HG02642 (cell line): ENCODE data around the gene EXOC3.
"Not testable (repeated sequence)": the region's sequence is repeated elsewhere in the genome, so short reads cannot be mapped to it uniquely, and the experiment has no call there.

Experiments used
- ATAC-seq: cut with Tn5 transposase; IDR thresholded peaks from one replicate; pipeline ENCODE4 v1.9.1; 2021; ENCODE audit warnings: mild to moderate bottlenecking; ENCODE audit not compliant: unreplicated experiment, poor library complexity

EXOC3 gene

DNA sequence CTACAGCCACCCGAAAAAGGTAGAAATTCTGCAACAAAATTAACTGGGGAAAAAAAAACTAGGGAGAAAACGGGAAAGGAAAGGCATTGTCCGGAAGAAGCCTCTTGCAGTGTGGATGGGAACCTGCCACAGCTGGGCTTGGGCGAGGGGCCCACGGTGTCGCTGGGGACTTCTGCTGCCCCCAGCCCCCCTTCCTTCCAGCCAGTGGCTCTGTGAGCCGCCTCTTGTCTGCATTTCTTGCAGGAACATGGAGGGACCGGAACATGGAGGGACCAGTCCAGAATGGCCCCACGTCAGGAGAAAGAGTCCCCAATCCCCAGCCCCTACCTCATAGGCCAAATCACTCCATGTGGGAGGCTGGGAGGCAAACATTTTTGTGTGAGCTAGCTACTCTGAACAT, 36.9 kb upstream of the EXOC3 start:
- ATAC-seq, result no peak

DNA sequence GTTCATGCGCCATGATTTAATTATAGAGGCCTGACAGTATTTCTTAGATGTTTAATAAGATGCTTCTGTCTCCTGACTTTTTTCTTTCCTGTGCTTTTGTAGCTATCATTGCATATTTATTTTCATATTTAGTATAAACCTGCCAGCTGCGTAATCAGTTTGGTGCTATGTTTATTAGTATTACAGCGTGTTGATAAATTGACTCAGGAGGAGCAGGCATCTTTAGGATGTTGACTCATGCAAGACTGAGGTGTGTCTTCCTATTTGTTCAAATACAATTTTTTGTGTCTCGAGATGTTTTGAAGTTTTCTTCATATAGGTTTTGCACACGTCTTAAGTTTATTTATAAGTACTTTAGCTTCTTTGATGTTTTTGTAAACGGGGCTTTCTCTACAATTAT, 35.9 kb upstream of the EXOC3 start:
- no peak for ATAC-seq

DNA sequence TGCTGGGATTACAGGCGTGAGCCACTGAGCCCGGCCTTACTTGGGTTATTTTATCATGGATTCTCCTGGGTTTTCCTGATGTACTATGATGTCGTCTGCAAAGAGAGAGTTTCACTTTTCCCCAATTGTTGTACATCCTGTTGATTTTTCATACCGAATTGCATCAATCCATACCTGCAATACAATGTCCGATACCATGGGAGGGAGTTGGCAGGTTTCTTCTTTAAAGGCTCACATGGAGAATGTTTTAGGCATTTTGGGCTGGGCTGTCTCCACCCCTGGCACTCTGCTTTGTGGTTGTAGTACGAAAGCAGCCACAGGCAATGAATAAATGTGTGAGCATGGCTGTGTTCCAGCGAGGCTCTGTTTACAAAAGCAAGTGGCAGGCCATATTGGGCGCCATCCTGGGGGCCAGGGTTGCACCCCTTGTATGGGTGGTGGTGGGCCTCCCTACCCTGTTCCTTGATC, 35.1 kb upstream of the EXOC3 start:
- ATAC-seq, result no peak

DNA sequence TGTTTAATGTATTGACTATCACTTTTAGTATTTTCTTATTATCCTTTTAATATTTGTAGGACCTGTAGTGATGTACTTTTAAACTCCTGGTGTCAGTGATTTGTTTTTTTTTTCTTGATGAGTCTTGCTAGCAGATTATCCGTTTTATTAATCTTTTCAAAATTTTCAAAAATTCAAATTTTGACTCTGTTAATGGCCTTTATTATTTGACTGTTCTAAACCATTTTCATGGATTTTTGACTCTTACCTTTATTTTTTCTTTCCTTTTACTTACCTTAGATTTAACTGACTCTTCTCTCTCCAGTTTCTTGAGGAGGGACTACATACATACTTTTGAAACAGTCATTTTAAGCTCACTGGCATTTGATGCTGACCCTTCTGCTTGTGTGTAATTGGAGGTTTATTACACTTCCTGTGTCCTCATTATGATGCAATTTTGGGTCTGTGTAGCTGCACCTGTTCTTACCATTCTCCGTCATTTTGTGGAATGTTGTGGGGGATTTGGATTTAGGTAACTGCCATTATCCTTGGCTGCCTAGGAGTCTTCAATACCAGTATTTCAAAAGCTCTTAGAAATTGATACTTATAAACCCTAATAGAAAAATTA, 32.0 kb upstream of the EXOC3 start:
- ATAC-seq, result no peak

DNA sequence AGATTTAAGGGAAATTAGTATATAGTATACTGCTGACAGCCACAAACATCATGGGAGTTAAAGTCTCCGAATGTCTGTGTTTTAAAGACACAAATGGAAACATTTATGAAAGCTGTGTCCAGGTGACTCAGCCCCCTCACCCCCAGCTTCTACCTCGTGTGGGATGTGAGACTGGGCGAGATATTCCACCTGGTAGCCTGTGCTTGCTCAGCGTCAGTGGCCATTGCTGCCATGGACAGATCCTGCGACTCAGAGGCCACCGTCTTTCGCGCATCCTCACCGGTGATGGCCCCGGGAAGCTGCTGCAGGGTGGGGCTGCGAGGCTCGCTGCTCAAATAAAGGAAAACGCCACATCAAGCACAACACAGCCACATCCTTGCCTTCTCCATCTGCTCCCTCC, 31.2 kb upstream of the EXOC3 start:
- ATAC-seq, result no peak

DNA sequence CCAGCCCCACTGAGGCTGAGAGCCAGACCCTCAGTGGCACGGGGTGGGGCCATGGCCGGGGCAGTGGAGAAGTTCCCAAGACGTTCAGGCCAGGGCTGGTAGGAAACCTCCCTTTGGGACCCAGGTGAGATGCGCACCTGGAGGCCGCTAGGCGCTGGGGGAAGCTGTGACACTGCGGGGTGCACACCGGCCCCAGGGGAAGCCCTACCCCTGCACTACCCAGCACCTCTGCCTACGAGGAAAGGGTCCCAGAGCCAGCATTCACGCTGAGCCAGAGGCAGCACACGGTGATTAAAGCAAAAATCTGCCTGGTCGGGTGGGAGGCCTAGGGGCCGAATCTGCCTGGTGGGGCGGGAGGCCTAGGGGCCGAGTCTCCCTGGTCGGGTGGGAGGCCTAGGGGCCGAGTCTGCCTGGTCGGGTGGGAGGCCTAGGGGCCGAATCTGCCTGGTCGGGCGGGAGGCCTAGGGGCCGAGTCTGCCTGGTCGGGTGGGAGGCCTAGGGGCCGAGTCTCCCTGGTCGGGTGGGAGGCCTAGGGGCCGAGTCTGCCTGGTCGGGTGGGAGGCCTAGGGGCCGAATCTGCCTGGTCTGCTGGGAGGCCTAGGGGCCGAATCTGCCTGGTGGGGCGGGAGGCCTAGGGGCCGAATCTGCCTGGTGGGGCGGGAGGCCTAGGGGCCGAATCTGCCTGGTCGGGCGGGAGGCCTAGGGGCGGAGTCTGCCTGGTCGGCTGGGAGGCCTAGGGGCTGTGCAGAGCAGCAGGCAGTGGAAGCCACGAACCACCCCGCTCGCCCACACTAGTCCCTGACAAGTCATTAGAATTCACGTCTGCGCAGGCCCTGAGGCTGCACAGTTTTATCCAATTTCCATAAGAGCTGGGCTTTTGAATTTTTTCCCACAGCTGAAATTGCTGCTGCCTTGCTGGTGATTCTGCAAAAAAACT, 27.7 kb upstream of the EXOC3 start:
- not testable (repeated sequence) for ATAC-seq

DNA sequence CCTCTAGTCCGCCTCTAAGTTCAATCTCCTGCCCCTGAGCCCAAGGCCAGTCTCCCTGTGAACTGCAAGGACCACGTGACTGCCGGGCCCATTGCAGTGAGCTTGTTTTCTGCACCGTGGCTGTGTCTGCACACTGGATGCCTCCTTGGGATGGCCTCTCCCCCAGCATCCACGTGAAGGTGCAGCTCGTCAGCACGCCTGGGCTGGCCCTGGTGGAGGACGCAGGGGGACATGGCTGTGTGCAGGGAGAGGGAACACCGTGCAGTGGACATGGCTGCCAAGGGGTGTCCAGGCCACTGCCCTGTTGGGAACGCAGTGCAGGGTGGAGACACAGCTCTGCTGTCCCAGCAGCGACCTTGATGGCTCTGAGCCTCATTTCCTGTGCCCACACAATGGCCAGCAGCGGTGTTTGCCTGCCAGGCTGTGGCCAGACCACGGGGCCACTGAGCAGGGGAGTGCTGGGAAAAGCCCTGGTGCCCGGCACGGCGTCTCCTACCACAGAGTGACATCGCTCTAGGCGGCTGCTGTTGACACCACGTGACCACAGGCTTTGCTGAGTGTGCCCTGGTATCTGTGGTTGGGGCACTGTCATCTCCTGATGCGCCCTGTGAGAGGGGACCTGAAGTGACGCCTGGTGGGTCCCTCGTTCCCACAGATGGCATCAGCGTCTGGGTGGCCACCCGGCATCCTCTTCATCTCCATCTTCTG, 26.9 kb upstream of the EXOC3 start:
- no peak for ATAC-seq

DNA sequence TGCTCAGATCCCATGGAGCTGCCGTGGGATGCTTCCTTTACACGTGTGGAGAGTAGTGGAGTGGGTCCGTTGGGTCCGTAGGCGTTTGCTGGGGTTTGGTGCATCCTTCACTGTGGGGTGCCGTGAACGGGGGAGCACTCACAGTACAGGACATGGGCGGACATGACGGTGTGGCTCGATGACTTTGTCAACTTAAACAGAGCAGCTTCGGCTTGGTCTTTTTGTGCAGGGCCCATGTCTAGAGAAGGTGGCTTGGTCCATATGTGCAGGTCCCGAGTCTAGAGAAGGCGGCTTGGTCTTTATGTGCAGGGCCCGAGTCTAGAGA, 26.4 kb upstream of the EXOC3 start:
- ATAC-seq, result no peak

DNA sequence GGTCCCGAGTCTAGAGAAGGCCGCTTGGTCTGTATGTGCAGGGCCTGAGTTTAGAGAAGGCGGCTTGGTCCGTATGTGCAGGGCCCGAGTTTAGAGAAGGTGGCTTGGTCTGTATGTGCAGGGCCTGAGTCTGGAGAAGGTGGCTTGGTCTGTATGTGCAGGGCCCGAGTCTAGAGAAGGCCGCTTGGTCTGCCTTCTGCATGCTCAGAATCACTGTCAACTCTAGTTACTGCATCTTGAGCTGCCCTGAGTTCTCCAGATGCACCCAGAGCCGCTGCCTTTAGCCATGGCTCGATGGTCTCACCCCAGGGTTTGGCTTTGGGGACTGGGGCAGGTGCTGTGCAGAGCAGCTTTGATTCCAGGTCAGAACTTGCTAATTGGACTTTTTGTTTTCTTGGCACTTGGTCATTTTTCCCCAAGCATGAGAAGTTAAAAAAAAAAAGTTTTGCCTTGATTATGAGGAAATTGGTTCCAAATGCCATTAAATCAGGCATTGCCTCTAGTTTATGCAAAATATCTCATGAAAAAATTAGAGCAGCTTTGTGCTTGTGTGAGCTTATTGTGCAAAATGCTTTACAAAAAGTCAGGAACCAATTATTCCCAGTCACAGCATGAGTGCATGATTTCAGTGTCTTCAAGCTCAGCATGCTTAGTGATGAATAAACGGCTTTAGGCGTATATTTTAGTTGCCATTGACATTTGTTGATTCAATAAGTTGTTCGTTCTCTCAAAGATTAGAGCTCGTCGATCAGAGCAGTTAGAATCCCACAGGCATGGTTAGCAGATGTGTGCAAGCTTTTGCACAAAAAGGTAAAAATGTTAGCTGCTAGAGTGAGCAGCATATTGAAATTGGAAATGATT, 25.4 kb upstream of the EXOC3 start:
- ATAC-seq, result no peak

DNA sequence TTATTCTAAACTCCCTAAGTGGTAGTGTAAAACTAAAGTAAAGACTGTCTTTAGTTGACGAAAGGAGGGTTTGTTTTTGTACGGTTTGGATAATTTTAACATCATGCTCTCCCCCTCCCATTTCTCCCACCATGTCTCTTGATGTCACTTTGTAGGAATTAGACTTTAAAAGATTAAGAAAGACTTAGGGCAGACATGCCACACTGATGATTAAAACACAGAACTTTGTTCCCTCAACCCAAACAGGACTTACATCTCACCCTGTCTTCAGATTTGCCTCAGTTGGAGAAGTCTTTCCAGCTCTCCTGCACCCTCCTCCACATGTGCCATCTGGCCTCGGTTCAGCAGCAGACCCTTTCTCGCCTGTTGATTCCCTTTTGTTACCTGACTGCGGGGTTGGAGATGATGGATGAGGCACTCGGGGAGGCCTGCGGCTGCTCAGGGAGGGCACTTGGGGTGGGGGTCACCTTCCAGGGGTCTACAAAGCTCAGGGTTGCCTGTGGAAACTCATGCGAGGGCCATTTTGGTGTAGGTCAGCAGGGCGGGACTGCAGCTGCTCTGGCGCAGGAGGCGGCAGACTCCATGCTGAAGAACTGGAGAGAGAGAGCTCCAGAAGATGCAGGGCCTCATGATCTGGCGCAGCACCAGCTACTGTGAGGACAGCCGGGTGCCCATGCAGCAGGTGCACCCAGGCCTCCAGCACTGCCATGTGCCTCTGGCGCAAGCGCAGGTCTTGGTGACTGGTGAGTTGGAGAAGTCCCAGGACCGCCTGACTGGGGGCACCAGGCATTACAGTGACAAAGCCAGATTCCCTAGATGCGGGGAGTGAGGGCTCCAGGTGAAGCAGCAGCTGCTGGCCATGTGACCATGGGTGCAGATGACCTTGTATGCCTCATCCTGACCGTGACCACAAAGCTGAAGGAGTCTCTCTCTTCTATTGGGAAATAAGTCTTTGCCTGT, 24.5 kb upstream of the EXOC3 start:
- no peak for ATAC-seq

DNA sequence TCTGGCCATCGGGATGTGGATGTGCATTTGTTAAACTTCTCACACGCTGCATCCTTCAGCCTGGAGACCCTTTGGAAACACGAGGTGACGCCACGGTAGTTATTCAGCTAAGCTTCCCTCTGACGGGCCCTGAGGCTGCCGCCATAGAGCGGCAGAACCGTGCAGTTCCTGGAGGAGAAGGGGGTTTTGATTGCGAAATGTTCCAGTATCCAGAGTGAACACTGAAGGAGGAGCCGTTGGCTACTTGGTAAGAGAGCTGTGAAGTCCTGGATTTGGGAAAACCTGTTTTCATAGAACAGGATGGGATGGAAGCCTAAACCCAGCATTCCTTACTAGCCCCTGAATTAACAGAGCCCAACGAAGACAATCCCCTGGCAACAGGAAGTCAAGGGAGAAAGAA, 23.0 kb upstream of the EXOC3 start:
- no peak for ATAC-seq

DNA sequence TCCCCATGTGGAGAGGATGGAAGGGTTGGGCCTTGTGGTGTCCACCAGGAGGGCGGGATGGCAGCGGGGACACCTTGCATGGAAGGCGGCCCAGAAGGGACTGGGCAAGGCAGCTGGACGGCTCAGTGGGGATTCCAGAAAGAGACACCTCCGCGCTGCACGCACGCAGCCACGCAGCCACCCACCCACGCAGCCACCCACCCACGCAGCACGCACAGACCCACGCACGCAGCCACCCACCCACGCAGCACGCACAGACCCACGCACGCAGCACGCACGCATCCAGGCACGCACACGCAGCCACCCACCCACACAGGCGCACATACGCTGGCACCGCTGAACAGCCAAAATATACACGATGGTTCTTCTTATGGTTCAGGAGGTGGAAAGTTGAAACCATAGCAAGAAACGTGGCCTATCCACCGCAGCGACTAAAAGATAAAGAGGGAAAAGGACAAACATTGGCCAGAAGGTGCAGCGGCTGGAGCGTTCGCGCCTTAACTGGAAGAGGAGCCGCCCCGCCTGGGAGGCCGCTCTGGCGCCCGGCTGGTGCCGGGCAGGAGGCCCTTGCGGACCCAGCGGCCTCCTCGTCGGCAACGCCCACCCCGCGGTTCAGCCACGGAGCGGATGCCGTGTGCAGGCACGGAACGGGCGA, 22.2 kb upstream of the EXOC3 start:
- no peak for ATAC-seq

DNA sequence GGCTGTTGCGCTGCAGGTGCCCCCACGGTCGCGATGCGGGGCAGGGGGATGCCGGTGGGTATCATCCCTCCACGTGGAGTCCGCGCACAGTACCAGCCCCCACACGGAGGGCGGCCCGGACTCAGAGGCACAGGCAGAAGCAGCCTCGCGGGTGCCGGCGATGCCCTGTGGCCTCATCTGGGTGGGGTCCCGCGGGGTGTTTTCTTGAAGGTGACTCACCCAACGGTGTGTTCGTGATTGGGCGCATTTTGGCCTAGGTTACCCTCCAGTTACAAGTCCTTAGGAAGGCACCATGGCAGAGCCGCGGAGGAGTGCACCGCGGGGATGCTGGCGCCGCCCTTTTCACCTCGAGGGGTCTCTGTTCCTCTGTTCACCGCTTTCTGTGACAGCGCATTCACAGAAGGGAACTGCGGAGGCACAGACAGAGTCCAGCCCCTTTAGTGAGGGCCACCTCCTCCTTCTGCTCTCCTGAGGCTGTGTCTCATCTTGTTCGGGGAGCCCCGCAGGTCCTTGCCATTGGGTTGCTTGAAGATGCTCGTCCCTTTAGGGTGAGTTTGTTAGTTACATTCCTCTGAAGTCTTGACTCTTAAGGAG, 21.6 kb upstream of the EXOC3 start:
- no peak for ATAC-seq

DNA sequence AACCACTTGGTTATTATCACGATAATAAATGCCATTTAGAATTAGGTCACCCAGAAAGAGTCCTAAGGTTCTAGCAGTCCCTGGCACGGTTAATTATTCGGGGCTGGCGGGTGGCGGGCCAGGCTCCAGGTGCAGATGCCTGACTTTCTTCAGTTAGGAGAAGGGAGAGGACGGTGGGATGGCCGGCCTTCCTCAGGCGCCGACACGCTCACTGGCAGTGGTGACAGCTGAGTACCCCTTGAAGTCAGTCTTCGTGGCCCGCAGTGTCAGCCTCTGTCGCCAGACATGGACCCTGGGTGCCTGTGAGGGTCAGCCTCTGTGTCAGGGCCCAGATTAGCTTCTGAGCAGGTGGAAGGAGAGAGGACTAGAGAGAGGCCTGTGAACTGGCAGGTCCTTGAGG, 21.1 kb upstream of the EXOC3 start:
- ATAC-seq, result no peak

DNA sequence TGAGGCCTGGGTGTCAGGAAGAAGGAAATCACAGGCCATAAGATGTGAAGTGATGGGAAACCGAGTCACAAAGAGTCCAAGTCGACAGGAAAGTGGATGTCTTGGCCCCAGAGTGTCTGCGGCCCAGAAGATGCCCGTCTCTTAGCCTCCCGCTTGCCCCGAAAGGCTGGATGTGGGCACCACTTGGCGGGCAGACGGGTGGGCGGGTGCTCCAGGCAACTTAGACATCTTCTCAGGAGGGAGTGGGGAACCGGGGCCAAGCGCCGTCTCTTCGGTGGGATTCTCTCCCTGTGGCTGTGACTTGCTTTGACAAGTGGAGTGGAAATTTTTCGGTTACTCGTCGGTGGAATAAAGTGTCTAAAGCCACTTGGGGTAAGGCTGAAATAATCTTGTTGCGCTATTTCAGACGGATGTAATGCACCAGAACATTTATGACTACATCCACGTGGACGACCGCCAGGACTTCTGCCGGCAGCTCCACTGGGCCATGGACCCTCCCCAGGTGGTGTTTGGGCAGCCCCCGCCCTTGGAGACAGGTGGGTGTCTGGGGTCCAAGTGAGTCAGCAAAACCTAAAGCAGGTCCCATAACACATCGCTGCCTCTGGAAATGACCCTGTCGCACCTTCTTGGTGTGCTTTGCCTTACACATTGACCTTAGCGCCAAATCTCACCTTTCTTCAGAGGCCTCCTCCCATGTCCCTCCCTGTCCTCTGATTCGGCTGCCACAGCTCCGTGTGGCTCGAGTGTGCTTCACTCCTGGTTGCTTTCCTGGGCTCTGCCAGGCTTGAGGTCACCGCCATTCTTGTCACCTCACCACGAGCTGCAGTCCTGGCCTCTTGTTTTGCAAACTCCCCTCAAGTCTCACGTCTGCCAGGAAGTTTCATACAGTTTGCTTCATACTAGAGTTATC, 20.4 kb upstream of the EXOC3 start:
- no peak for ATAC-seq

DNA sequence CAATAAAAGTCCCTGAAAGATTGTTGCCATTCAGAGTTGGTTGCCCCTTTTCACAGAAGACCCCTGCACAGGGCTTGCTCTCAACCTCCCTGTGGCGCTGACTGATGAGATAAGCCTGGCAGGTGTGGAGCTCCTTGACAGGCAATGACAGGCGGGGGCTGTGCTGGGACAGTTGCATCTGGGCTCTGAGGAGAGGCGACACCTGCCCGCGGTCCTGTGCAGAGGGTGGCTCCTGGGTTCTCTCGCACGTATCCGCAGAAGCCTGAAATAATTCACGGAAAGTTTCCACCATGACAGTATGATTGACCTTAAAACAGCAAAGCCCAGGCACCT, 19.8 kb upstream of the EXOC3 start:
- ATAC-seq, result no peak

DNA sequence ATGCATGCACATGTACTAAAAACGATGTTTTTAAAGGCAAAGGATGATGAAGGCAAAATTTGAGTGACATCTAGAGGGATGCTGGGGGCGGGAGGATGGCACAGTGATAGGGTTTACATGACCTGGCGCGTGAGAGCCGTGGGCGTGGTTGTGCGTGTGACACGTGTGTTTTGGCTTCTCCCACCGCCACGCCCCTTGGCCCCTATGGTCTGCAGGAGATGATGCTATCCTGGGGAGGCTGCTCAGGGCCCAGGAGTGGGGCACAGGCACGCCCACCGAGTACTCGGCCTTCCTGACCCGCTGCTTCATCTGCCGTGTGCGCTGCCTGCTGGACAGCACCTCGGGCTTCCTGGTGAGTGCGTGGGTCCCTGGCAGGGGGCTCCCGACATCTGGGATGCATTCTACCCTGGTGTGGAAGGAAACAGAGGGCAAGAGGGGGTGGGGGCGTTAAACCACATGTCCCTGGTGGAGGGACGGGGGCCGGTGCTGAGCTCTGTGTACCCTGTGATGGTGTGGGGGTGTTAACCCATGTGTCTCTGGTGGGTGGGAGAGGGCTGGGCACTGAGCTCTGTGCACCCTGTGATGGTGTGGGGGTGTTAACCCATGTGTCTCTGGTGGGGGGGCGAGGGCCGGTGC, 19.2 kb upstream of the EXOC3 start:
- no peak for ATAC-seq
